Neuronal stem cell (in vitro differentiated cells): ENCODE measurements around the gene KCNAB2.

Experiments
- DNase-seq: peaks from one replicate; pipeline ENCODE4 v3.0.0-alpha.2; 2013; ENCODE audit warnings: low spot score
- H2AFZ ChIP-seq: one replicate; pipeline ENCODE4 v1.6.1; 2013; ENCODE audit warnings: mild to moderate bottlenecking, low read length, inconsistent platforms
- H2AK5ac ChIP-seq: 2 replicates; pipeline ENCODE4 v1.6.1; 2013; ENCODE audit warnings: low read depth, mild to moderate bottlenecking, inconsistent platforms, low read length, moderate library complexity, mixed read lengths
- H2BK120ac ChIP-seq: 2 replicates; pipeline ENCODE4 v1.6.1; 2013; ENCODE audit warnings: low read depth, mild to moderate bottlenecking, inconsistent platforms, low read length, moderate library complexity, mixed read lengths
- H2BK12ac ChIP-seq: one replicate; pipeline ENCODE4 v1.6.1; 2013; ENCODE audit warnings: low read length, inconsistent platforms
- H2BK15ac ChIP-seq: 2 replicates; pipeline ENCODE4 v1.6.1; 2013; ENCODE audit warnings: mild to moderate bottlenecking, low read length, inconsistent platforms, mixed read lengths
- H2BK5ac ChIP-seq: one replicate; pipeline ENCODE4 v1.6.1; 2013; ENCODE audit warnings: inconsistent platforms, mild to moderate bottlenecking, low read length, moderate library complexity
- H3K14ac ChIP-seq: one replicate; pipeline ENCODE4 v1.6.1; 2013; ENCODE audit warnings: low read length, inconsistent platforms
- H3K18ac ChIP-seq: 2 replicates; pipeline ENCODE4 v1.6.1; 2013; ENCODE audit warnings: low read length, inconsistent platforms
- H3K23ac ChIP-seq: 2 replicates; pipeline ENCODE4 v1.6.1; 2013; ENCODE audit warnings: low read depth, mild to moderate bottlenecking, mixed read lengths, low read length, inconsistent platforms; ENCODE audit not compliant: poor library complexity
- H3K27ac ChIP-seq: replicated peaks from 3 replicates; pipeline ENCODE4 v1.5.1; 2013; ENCODE audit warnings: low read length, inconsistent platforms
- H3K27me3 ChIP-seq, 3 experiments: 2 replicates each; pipeline ENCODE4 v1.6.1; 2013; ENCODE audit warnings: low read length in 3 of 3, mild to moderate bottlenecking in 2 of 3, inconsistent platforms in 1 of 3, low read depth in 1 of 3, mixed read lengths in 1 of 3, moderate library complexity in 1 of 3; ENCODE audit not compliant: control insufficient read depth in 3 of 3, insufficient read depth in 3 of 3
- H3K36me3 ChIP-seq, 2 donors: replicated peaks in 1 of 2; 2 replicates each; pipeline ENCODE4 v1.6.1; 2013; ENCODE audit warnings: low read length in 2 of 2; ENCODE audit not compliant: control insufficient read depth in 2 of 2, insufficient read depth in 2 of 2
- H3K4ac ChIP-seq: 2 replicates; pipeline ENCODE4 v1.6.1; 2013; ENCODE audit warnings: inconsistent platforms, mild to moderate bottlenecking, low read length, moderate library complexity
- H3K4me1 ChIP-seq, 2 donors: 1 replicate in 1 of 2; 2 replicates in 1 of 2; pipeline ENCODE4 v1.6.1; 2013; ENCODE audit warnings: low read length in 2 of 2, low read depth in 1 of 2; ENCODE audit not compliant: control insufficient read depth in 2 of 2, insufficient read depth in 1 of 2
- H3K4me2 ChIP-seq: one replicate; pipeline ENCODE4 v1.6.1; 2013; ENCODE audit warnings: mild to moderate bottlenecking, low read length, inconsistent platforms; ENCODE audit not compliant: insufficient read depth, poor library complexity, severe bottlenecking
- H3K4me3 ChIP-seq, 2 donors: 2 replicates each; pipeline ENCODE4 v1.5.1; 2013; ENCODE audit warnings: low read length in 2 of 2, mild to moderate bottlenecking in 2 of 2, inconsistent platforms in 1 of 2, moderate library complexity in 1 of 2
- H3K79me1 ChIP-seq: one replicate; pipeline ENCODE4 v1.6.1; 2013; ENCODE audit warnings: low read depth, mild to moderate bottlenecking, inconsistent platforms, low read length, moderate library complexity
- H3K9ac ChIP-seq: one replicate; pipeline ENCODE4 v1.6.1; 2013; ENCODE audit warnings: mild to moderate bottlenecking, low read depth, low read length, inconsistent platforms; ENCODE audit not compliant: poor library complexity
- H3K9me3 ChIP-seq, 2 donors: replicated peaks in 1 of 2; 2 replicates each; pipeline versions ENCODE3 to v1.6.1; 2013; ENCODE audit warnings: low read length in 2 of 2, mild to moderate bottlenecking in 2 of 2, inconsistent platforms in 1 of 2, low read depth in 1 of 2, mixed read lengths in 1 of 2, moderate library complexity in 1 of 2; ENCODE audit not compliant: control insufficient read depth in 2 of 2, insufficient read depth in 1 of 2
- H4K8ac ChIP-seq: one replicate; pipeline ENCODE4 v1.6.1; 2013; ENCODE audit warnings: low read depth, mild to moderate bottlenecking, inconsistent platforms, low read length, moderate library complexity
- H4K91ac ChIP-seq: one replicate; pipeline ENCODE4 v1.6.1; 2013; ENCODE audit warnings: low read length, low read depth, mild to moderate bottlenecking, inconsistent platforms; ENCODE audit not compliant: poor library complexity
- WGBS, 2 donors: extraction: QIAGEN DNeasy Blood & Tissue Kit; methylation state at CpG; one replicate each; pipeline ENCODE4 v1.1.7; 2013; ENCODE audit warnings: missing lambda C conversion rate in 2 of 2, mixed read lengths in 1 of 2; ENCODE audit not compliant: insufficient read length in 2 of 2, insufficient replicate concordance in 1 of 2; ENCODE audit errors: extremely low coverage in 2 of 2; 5-methylcytosine and 5-hydroxymethylcytosine counted together

The KCNAB2 gene

DNA sequence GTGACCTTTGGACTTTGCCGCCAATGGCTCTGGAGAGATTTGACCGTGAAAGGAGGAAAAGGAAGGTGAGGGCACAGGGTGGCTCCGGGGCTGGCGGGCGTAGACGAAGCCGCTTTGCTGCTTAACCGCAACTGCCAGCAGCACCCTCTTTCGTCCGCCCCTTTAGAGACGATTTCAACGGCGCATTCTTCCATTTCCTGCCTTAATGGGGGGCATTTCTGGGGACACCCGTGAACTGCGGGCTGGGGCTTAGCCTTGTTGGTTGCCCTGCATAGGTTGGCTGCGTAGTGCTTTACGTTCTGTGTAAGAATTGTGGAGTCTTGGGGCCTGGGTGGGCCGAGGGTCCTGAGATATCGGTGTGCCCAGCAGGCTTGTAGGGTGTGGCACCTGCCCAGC lies 46.8 kb upstream of the KCNAB2 start:
- H3K14ac ChIP-seq: no peak overlapping the region
- no CpG with 5 or more reads among the region's 19 CpGs for whole genome bisulfite sequencing, 2 donors
- no peak overlapping the region for H3K27ac ChIP-seq
- no peak overlapping the region for H3K4ac ChIP-seq
- H3K4me1 ChIP-seq: peaks cover 23 to 30% of the 10 kb centered on the region in 2 donors
- no peak overlapping the region for H4K91ac ChIP-seq
- no peak overlapping the region for H3K9ac ChIP-seq
- peaks cover 2% of the 10 kb centered on the region for H3K79me1 ChIP-seq
- H3K23ac ChIP-seq: no peak overlapping the region
- H3K9me3 ChIP-seq: no peaks in the 10 kb centered on the region
- H3K4me3 ChIP-seq: no peak overlapping the region
- H2AFZ ChIP-seq: no peak overlapping the region
- H3K27me3 ChIP-seq: peaks cover 0 to 6% (median 0%) of the 10 kb centered on the region in 3 experiments
- no peaks in the 10 kb centered on the region for H3K36me3 ChIP-seq
- H4K8ac ChIP-seq: no peak overlapping the region
- H3K18ac ChIP-seq: peak overlapping the region; percentile 35
- H2BK12ac ChIP-seq: no peak overlapping the region
- no peak overlapping the region for H2BK5ac ChIP-seq
- H2BK120ac ChIP-seq: no peak overlapping the region
- H3K4me2 ChIP-seq: no peak overlapping the region
- no peak overlapping the region for H2BK15ac ChIP-seq
- no peak for DNase-seq
- peak overlapping the region; percentile 17 for H2AK5ac ChIP-seq

DNA sequence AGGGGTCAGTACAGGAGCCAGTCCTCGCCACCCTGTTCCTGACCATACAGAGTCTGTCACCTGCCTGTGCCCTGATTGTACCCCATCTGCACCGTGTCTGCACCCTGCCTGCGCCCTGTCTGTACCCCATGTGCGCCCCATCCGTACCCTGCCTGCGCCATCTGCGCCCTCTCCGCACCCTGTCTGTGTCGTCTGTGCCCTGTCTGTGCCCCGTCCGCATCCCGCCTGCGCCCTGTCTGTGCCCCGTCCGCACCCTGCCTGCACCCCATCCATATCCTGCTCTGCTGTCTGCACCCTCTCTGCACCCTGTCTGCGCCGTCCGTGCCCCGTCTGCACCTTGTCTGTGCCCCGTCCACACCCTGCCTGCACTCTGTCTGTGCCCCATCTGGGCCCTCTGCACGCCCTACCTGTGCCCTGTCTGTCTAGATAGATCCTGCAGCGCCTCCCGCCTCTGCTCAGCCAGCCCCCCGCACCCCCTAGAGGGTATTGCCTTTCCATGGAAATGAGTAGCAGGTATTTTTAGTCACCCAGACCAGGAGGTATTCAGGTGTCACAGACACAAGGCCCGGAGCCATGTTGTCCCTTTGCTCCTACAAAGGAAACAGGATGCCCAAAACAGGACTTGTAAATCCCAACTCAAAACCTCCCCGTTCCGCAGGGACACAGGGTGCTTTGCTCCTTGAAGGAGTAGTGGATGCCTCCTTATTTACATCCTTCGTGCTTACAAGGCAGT lies 45.8 kb upstream of the KCNAB2 start:
- no peak overlapping the region for H2AFZ ChIP-seq
- H3K9me3 ChIP-seq: no peaks in the 10 kb centered on the region
- peak overlapping the region; percentile 38 for H3K9ac ChIP-seq
- H2BK120ac ChIP-seq: no peak overlapping the region
- peak overlapping the region; percentile 61 for H2BK15ac ChIP-seq
- no peak overlapping the region for H3K4me2 ChIP-seq
- peak overlapping the region; percentile 89 for H3K18ac ChIP-seq
- no peak overlapping the region for H2BK5ac ChIP-seq
- peaks cover 0 to 6% (median 0%) of the 10 kb centered on the region in 3 experiments for H3K27me3 ChIP-seq
- H3K4ac ChIP-seq: peak overlapping the region; percentile 84
- H3K4me1 ChIP-seq: peaks cover 26 to 30% of the 10 kb centered on the region in 2 donors
- no peak overlapping the region for H4K91ac ChIP-seq
- peak overlapping the region; percentile 86 for H3K23ac ChIP-seq
- H3K36me3 ChIP-seq: no peaks in the 10 kb centered on the region
- no peak overlapping the region for H3K27ac ChIP-seq
- H4K8ac ChIP-seq: no peak overlapping the region
- no peak overlapping the region for H3K4me3 ChIP-seq
- H3K14ac ChIP-seq: peak overlapping the region; percentile 91
- H3K79me1 ChIP-seq: peaks cover 2% of the 10 kb centered on the region
- H2AK5ac ChIP-seq: peak overlapping the region; percentile 77
- H2BK12ac ChIP-seq: peak overlapping the region; percentile 97
- WGBS, 2 donors: no CpG with 5 or more reads among the region's 28 CpGs
- DNase-seq: no peak

GRCh38 chr1:6000444-6001288 lies 45.0 kb upstream of the KCNAB2 start:
- DNase-seq: no peak
- no peaks in the 10 kb centered on the region for H3K9me3 ChIP-seq
- H2BK120ac ChIP-seq: no peak overlapping the region
- no peaks in the 10 kb centered on the region for H3K36me3 ChIP-seq
- no peak overlapping the region for H3K14ac ChIP-seq
- H2BK5ac ChIP-seq: peak overlapping the region; percentile 32
- no CpG with 5 or more reads among the region's 17 CpGs for WGBS, 2 donors
- no peak overlapping the region for H3K4ac ChIP-seq
- H3K4me1 ChIP-seq: peaks cover 26 to 30% of the 10 kb centered on the region in 2 donors
- peak overlapping the region; percentile 85 for H2AK5ac ChIP-seq
- H3K4me3 ChIP-seq: peak overlapping the region in 1 of 2 donors; percentile 38
- no peak overlapping the region for H4K91ac ChIP-seq
- H2AFZ ChIP-seq: no peak overlapping the region
- peak overlapping the region; percentile 1 for H2BK12ac ChIP-seq
- H3K27me3 ChIP-seq: peaks cover 0 to 6% (median 0%) of the 10 kb centered on the region in 3 experiments
- peak overlapping the region; percentile 61 for H2BK15ac ChIP-seq
- H3K9ac ChIP-seq: peak overlapping the region; percentile 37
- no peak overlapping the region for H3K27ac ChIP-seq
- no peak overlapping the region for H4K8ac ChIP-seq
- peak overlapping the region; percentile 60 for H3K23ac ChIP-seq
- H3K4me2 ChIP-seq: no peak overlapping the region
- peak overlapping the region; percentile 86 for H3K18ac ChIP-seq
- H3K79me1 ChIP-seq: peaks cover 2% of the 10 kb centered on the region
